HCT116 (cell line): ENCODE measurements around the gene PLK5. TPM values are rescaled to one million over a fixed set of nuclear protein-coding genes. Genes with fewer than 3 reads are reported as not detected.

ENCODE experiments used
- ATAC-seq: fragments of 200-7000 bp; cut with Tn5 transposase; 2 replicates; pipeline ENCODE4 v1.9.1; 2020; ENCODE audit warnings: mild to moderate bottlenecking, moderate library complexity
- BruUV-seq: library from RNA; stranded (reverse); fragments of 400-500 nt; replicated peaks from 2 replicates; lab custom pipeline; 2021; lab: Mats Ljungman, UMichigan
- CTCF ChIA-PET: fragments of 300-600 bp; sonication (Branson Sonifier 250); formaldehyde crosslinking; loops from one replicate; lab custom pipeline; 2021; ENCODE audit warnings: antibody characterized with exemption; lab: Charles Lee
- POLR2A ChIA-PET: fragments of 300-600, 350-600 bp; sonication (Branson Sonifier 250); formaldehyde crosslinking; loops from one replicate; lab custom pipeline; 2021; ENCODE audit warnings: antibody characterized with exemption; lab: Charles Lee
- RAD21 ChIA-PET, 2 experiments: fragments of 300-600 bp; sonication (Branson Sonifier 250); formaldehyde crosslinking; loops; one replicate each; lab custom pipeline; 2023; ENCODE audit warnings: low total read pairs in 2 of 2; ENCODE audit not compliant: uncharacterized antibody in 2 of 2, unreplicated experiment in 2 of 2, low non-redundant PET in 1 of 2; lab: Charles Lee
- DNase-seq: peaks from one replicate; pipeline ENCODE4 v3.0.0-alpha.2; 2010; ENCODE audit warnings: low read depth, low spot score
- H2AFZ ChIP-seq: fragments of 200-600 bp; shearing (Covaris generic), sonication (generic); 2 replicates; pipeline ENCODE4 v1.6.1; 2017; ENCODE audit warnings: low read depth, mixed run types, mixed read lengths, antibody characterized with exemption, low read length; ENCODE audit not compliant: poor library complexity, severe bottlenecking
- H3K27ac ChIP-seq: 2 replicates; pipeline ENCODE4 v1.5.1; 2012; ENCODE audit warnings: low read depth, low read length
- H3K27me3 ChIP-seq: fragments of 200-600 bp; sonication (generic); 2 replicates; pipeline ENCODE4 v1.6.1; 2016; ENCODE audit warnings: mixed run types, low read length, mixed read lengths; ENCODE audit not compliant: insufficient read depth
- H3K36me3 ChIP-seq, 2 experiments: fragments of 200-500 bp in 1 of 2; fragments of 200-600 bp in 1 of 2; sonication (Bioruptor generic) in 1 of 2; sonication (generic) in 1 of 2; 2 replicates each; pipeline versions ENCODE4 v1.5.1 to v1.6.1; 2014 to 2016; ENCODE audit warnings: low read length in 2 of 2, inconsistent platforms in 1 of 2, mixed read lengths in 1 of 2, mixed run types in 1 of 2; ENCODE audit not compliant: insufficient read depth in 2 of 2, control insufficient read depth in 1 of 2
- H3K4me1 ChIP-seq, 2 experiments: fragments of 200-600 bp in 1 of 2; sonication (generic) in 1 of 2; 2 replicates each; pipeline versions ENCODE4 v1.5.1 to v1.6.1; 2012 to 2017; ENCODE audit warnings: low read length in 2 of 2, inconsistent platforms in 1 of 2, mild to moderate bottlenecking in 1 of 2, mixed read lengths in 1 of 2, mixed run types in 1 of 2, moderate library complexity in 1 of 2; ENCODE audit not compliant: insufficient read depth in 2 of 2, control insufficient read depth in 1 of 2
- H3K4me2 ChIP-seq: fragments of 200-600 bp; sonication (generic); 2 replicates; pipeline ENCODE4 v1.6.1; 2017; ENCODE audit warnings: mixed run types, low read length, mixed read lengths
- H3K4me3 ChIP-seq, 2 experiments: fragments of 200-600 bp in 1 of 2; sonication (generic) in 1 of 2; replicated peaks in 1 of 2; 2 replicates each; pipeline ENCODE4 v1.5.1; 2011 to 2016; ENCODE audit warnings: low read length in 2 of 2, control low read depth in 1 of 2, low read depth in 1 of 2, mild to moderate bottlenecking in 1 of 2, mixed read lengths in 1 of 2, mixed run types in 1 of 2
- H3K79me2 ChIP-seq: fragments of 200-600 bp; sonication (generic); 2 replicates; pipeline ENCODE4 v1.6.1; 2017; ENCODE audit warnings: mild to moderate bottlenecking, mixed run types, low read length, moderate library complexity, mixed read lengths; ENCODE audit not compliant: insufficient read depth
- H3K9ac ChIP-seq: fragments of 200-600 bp; sonication (generic); 2 replicates; pipeline ENCODE4 v1.6.1; 2016; ENCODE audit warnings: low read length, mixed read lengths
- H3K9me2 ChIP-seq: fragments of 200-600 bp; sonication (generic), shearing (Covaris generic); 2 replicates; pipeline ENCODE4 v1.6.1; 2017; ENCODE audit warnings: mixed run types, mild to moderate bottlenecking, moderate library complexity; ENCODE audit not compliant: insufficient read depth
- H3K9me3 ChIP-seq, 2 experiments: fragments of 200-500 bp in 1 of 2; fragments of 200-600 bp in 1 of 2; sonication (Bioruptor generic) in 1 of 2; sonication (generic) in 1 of 2; 2 replicates each; pipeline ENCODE4 v1.6.1; 2014 to 2017; ENCODE audit warnings: low read length in 2 of 2, mixed read lengths in 2 of 2, inconsistent platforms in 1 of 2, low read depth in 1 of 2, mild to moderate bottlenecking in 1 of 2, mixed run types in 1 of 2, moderate library complexity in 1 of 2; ENCODE audit not compliant: control insufficient read depth in 1 of 2, insufficient read depth in 1 of 2
- H4K20me1 ChIP-seq: fragments of 200-600 bp; sonication (generic), shearing (Covaris generic); 2 replicates; pipeline ENCODE4 v1.6.1; 2017; ENCODE audit warnings: mixed run types, mild to moderate bottlenecking, moderate library complexity; ENCODE audit not compliant: insufficient read depth
- ELF1 ChIP-seq: IDR thresholded peaks from 2 replicates; pipeline ENCODE4 v1.6.1; 2012; ENCODE audit warnings: low read depth, borderline replicate concordance
- JUND ChIP-seq: IDR thresholded peaks from 2 replicates; pipeline ENCODE4 v1.6.1; 2012
- REST ChIP-seq: IDR thresholded peaks from 2 replicates; pipeline ENCODE4 v1.6.1; 2012; ENCODE audit warnings: low read depth
- SP1 ChIP-seq: IDR thresholded peaks from 2 replicates; pipeline ENCODE4 v1.6.1; 2012; ENCODE audit warnings: low read depth
- TCF7L2 ChIP-seq: IDR thresholded peaks from 2 replicates; pipeline ENCODE4 v1.7.0; 2011; ENCODE audit warnings: borderline replicate concordance, inconsistent platforms; ENCODE audit not compliant: insufficient read depth, insufficient read length; ENCODE audit errors: extremely low read depth
- ZBTB33 ChIP-seq: IDR thresholded peaks from 2 replicates; pipeline ENCODE4 v1.6.1; 2011; ENCODE audit warnings: mild to moderate bottlenecking, low read length, moderate library complexity; ENCODE audit not compliant: insufficient replicate concordance; ENCODE audit errors: extremely low read depth
- ZNF274 ChIP-seq: fragments of 200-500 bp; sonication (Bioruptor generic); IDR thresholded peaks from 2 replicates; pipeline ENCODE4 v1.6.1; 2014; ENCODE audit warnings: mild to moderate bottlenecking, low read depth, low read length, inconsistent platforms
- intact Hi-C: fragments of 100-400 bp; cut with micrococcal nuclease; formaldehyde crosslinking; loops from 2 replicates; pipeline ENCODE4 v1.10.0; 2022
- total RNA-seq: library from RNA; stranded (reverse); gene quantifications from one replicate; pipeline ENCODE4 v1.2.1, GENCODE V29; 2021; ENCODE audit not compliant: unreplicated experiment
- TF ChIP-seq, protein P1 (sequence below): IDR thresholded peaks from 2 replicates; pipeline ENCODE4 v1.6.1; 2012

PLK5 gene
- total RNA-seq, 1 experiment from 2014 or later: not detected

GRCh38 chr19:1481224-1481892 is 42.5 kb upstream of the PLK5 start (continued):
- TF ChIP-seq ZBTB33 (no peak), SP1 (no peak), JUND (no peak)

GRCh38 chr19:1481893-1482360 is 42.0 kb upstream of the PLK5 start:
- ChIA-PET POLR2A (no interaction called here), CTCF (interaction anchor here (0.8 kb wide), 1 partner anchor 9 kb away, joined by 3 read pairs; the partner anchor contains the start of gene REEP6)
- Histone ChIP-seq H3K9ac (no peak overlapping the region), H3K79me2 (peaks cover 20% of the 10 kb centered on the region), H4K20me1 (no peaks in the 10 kb centered on the region), H3K27me3 (no peaks in the 10 kb centered on the region), H3K9me2 (no peaks in the 10 kb centered on the region), H3K36me3 (peaks cover 0 to 5% of the 10 kb centered on the region in 2 experiments; a peak in 2 of 4 replicates), H3K4me2 (no peak overlapping the region), H3K9me3 (no peaks in the 10 kb centered on the region), H3K4me3 (no peak overlapping the region)
- BruUV-seq: no TSS peak
- intact Hi-C loops: no loop called here
- no peak for DNase-seq
- ATAC-seq: no peak
- TF ChIP-seq REST (no peak), TCF7L2 (no peak), ELF1 (no peak), SP1 (no peak), ZNF274 (no peak)
- TF ChIP-seq, protein P1, sequence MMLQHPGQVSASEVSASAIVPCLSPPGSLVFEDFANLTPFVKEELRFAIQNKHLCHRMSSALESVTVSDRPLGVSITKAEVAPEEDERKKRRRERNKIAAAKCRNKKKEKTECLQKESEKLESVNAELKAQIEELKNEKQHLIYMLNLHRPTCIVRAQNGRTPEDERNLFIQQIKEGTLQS: no peak
- TF ChIP-seq, all 23 proteins: peak for 0
- Histone ChIP-seq H3K27ac (no peak overlapping the region), H3K4me1 (peaks cover 5 to 21% of the 10 kb centered on the region in 2 experiments; a peak in 3 of 4 replicates), H2AFZ (no peak overlapping the region)
- RAD21 ChIA-PET: no interaction called here
